ENCODE data around the gene SPATA20.

DNA sequence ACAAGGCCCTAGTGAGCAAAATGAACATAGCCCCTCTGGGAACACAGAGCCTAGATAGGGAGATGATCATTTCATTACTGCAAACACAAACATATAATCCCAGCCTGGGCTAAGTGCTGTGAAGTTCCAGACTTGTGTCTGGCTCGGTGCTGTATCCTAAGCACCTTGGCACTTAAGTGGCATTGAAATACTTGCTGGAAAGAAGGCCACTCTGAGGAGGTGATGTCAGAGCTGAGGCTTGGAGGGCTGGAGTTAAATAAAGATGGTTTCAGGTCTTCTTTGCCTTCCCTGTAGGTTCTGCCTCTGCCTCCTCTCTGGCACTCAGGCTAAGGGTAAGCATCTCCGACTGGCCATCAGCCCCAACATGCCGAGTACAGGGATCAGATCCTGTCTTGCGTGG, 11.1 kb downstream of the SPATA20 start:
- TF ChIP-seq, protein P1, sequence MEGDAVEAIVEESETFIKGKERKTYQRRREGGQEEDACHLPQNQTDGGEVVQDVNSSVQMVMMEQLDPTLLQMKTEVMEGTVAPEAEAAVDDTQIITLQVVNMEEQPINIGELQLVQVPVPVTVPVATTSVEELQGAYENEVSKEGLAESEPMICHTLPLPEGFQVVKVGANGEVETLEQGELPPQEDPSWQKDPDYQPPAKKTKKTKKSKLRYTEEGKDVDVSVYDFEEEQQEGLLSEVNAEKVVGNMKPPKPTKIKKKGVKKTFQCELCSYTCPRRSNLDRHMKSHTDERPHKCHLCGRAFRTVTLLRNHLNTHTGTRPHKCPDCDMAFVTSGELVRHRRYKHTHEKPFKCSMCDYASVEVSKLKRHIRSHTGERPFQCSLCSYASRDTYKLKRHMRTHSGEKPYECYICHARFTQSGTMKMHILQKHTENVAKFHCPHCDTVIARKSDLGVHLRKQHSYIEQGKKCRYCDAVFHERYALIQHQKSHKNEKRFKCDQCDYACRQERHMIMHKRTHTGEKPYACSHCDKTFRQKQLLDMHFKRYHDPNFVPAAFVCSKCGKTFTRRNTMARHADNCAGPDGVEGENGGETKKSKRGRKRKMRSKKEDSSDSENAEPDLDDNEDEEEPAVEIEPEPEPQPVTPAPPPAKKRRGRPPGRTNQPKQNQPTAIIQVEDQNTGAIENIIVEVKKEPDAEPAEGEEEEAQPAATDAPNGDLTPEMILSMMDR (IDR thresholded peaks at IDR 0.05), result no peak
- TF ChIP-seq POLR2A (IDR thresholded peaks at IDR 0.05) (no peak), EP300 (IDR thresholded peaks at IDR 0.05; ENCODE audit: low read depth) (no peak), POLR2AphosphoS5 (IDR thresholded peaks at IDR 0.05) (no peak)
